GM12891 (cell line): Measurements from ENCODE around the gene AK6.
"Not testable (repeated sequence)": the region's sequence is repeated elsewhere in the genome, so short reads cannot be mapped to it uniquely, and the experiment has no call there.

Source experiments
- DNase-seq: peaks from one replicate; pipeline ENCODE4 v3.0.0; 2011; ENCODE audit warnings: low spot score; ENCODE audit not compliant: insufficient read length
- FAIRE-seq: peaks from 2 replicates; lab custom pipeline; 2011; peaks lifted over from hg19 to GRCh38; lab: Jason Lieb, UNC
- PAX5 ChIP-seq: IDR thresholded peaks from 2 replicates; pipeline ENCODE4 v1.6.1; 2011; ENCODE audit warnings: low read length, moderate library complexity, mild to moderate bottlenecking; ENCODE audit not compliant: insufficient read depth, severe bottlenecking
- POLR2A ChIP-seq: IDR thresholded peaks from 2 replicates; pipeline ENCODE4 v1.6.1; 2011; ENCODE audit warnings: low read depth, low read length, control low read depth
- POLR2AphosphoS5 ChIP-seq: IDR thresholded peaks from 2 replicates; pipeline ENCODE4 v1.6.1; 2011; ENCODE audit warnings: low read depth, low read length, control low read depth
- POU2F2 ChIP-seq: IDR thresholded peaks from 2 replicates; pipeline ENCODE4 v1.6.1; 2011; ENCODE audit warnings: low read depth, mild to moderate bottlenecking, control low read depth, low read length, moderate library complexity
- SPI1 ChIP-seq: IDR thresholded peaks from 2 replicates; pipeline ENCODE4 v1.6.1; 2011; ENCODE audit warnings: low read depth, low read length, control low read depth
- TAF1 ChIP-seq: IDR thresholded peaks from 2 replicates; pipeline ENCODE4 v1.6.1; 2011; ENCODE audit warnings: low read depth, low read length, control low read depth

Gene AK6

GRCh38 chr5:69341520-69342161 lies 27.7 kb downstream of the AK6 start:
- TF ChIP-seq PAX5 (no peak), POLR2AphosphoS5 (no peak), POLR2A (no peak), POU2F2 (no peak), TAF1 (no peak), SPI1 (no peak)
- DNase-seq (no peak), FAIRE-seq (no peak)

GRCh38 chr5:69335341-69335935 lies 33.9 kb downstream of the AK6 start:
- FAIRE-seq, result no peak
- TF ChIP-seq SPI1 (no peak), POLR2A (no peak), POLR2AphosphoS5 (no peak)
- DNase-seq, result no peak

GRCh38 chr5:69334793-69335268 lies 34.5 kb downstream of the AK6 start:
- FAIRE-seq (no peak), DNase-seq (peak; percentile 41)
- no peak for TF ChIP-seq PAX5
- no peak for TF ChIP-seq POLR2A
- TF ChIP-seq POLR2AphosphoS5, result no peak
- TF ChIP-seq POU2F2, result no peak
- TF ChIP-seq SPI1, result no peak

- DNase-seq, FAIRE-seq: not testable (repeated sequence)
Measured at GRCh38 chr5:69333668-69334315, 35.5 kb downstream of the AK6 start.

- DNase-seq (no peak), FAIRE-seq (no peak)
- no peak for TF ChIP-seq POU2F2
- TF ChIP-seq PAX5, result no peak
- TF ChIP-seq POLR2A, result no peak
- TF ChIP-seq POLR2AphosphoS5, result no peak
- TF ChIP-seq TAF1, result no peak
- TF ChIP-seq SPI1, result 0 out of 2 replicates have a peak, but pooled peaks have one; percentile 9
Measured at GRCh38 chr5:69331528-69332445, 37.5 kb downstream of the AK6 start.

- FAIRE-seq (no peak), DNase-seq (no peak)
- TF ChIP-seq POLR2AphosphoS5 (no peak), POU2F2 (no peak), POLR2A (no peak), PAX5 (no peak), TAF1 (no peak), SPI1 (no peak)
Measured at GRCh38 chr5:69329905-69330489, 39.3 kb downstream of the AK6 start.

- DNase-seq (no peak), FAIRE-seq (no peak)
- TF ChIP-seq SPI1 (no peak), PAX5 (no peak), POLR2AphosphoS5 (no peak), TAF1 (no peak), POLR2A (no peak), POU2F2 (no peak)
Measured at GRCh38 chr5:69326365-69326764, 43.0 kb downstream of the AK6 start.

- TF ChIP-seq POLR2A (no peak), POU2F2 (no peak), SPI1 (no peak), PAX5 (no peak), POLR2AphosphoS5 (no peak), TAF1 (no peak)
- no peak for FAIRE-seq
- no peak for DNase-seq
Measured at GRCh38 chr5:69317391-69317790, 51.9 kb downstream of the AK6 start.

GRCh38 chr5:69315972-69316371 lies 53.3 kb downstream of the AK6 start:
- FAIRE-seq, result no peak
- no peak for TF ChIP-seq POU2F2
- TF ChIP-seq POLR2A, result no peak
- no peak for TF ChIP-seq POLR2AphosphoS5
- TF ChIP-seq SPI1, result no peak
- no peak for TF ChIP-seq TAF1
- no peak for TF ChIP-seq PAX5
- DNase-seq, result no peak
